Measurements from ENCODE around the gene MYO19.

MYO19 gene

GRCh38 chr17:36504156-36504545 is 30.5 kb downstream of the MYO19 start:
- Histone ChIP-seq H3K4me3 (ENCODE audit: low read depth in 1 of 2, low read length in 1 of 2) (no peak overlapping the region), H3K9me3 (no peaks in the 10 kb centered on the region), H3K4me1 (ENCODE audit: control insufficient read depth in 1 of 2, insufficient read depth in 1 of 2, low read depth in 1 of 2, low read length in 1 of 2) (no peaks in the 10 kb centered on the region), H3K27me3 (no peaks in the 10 kb centered on the region), H3K36me3 (peaks cover 83% of the 10 kb centered on the region), H3K27ac (no peak overlapping the region)
- TF ChIP-seq, protein P1, sequence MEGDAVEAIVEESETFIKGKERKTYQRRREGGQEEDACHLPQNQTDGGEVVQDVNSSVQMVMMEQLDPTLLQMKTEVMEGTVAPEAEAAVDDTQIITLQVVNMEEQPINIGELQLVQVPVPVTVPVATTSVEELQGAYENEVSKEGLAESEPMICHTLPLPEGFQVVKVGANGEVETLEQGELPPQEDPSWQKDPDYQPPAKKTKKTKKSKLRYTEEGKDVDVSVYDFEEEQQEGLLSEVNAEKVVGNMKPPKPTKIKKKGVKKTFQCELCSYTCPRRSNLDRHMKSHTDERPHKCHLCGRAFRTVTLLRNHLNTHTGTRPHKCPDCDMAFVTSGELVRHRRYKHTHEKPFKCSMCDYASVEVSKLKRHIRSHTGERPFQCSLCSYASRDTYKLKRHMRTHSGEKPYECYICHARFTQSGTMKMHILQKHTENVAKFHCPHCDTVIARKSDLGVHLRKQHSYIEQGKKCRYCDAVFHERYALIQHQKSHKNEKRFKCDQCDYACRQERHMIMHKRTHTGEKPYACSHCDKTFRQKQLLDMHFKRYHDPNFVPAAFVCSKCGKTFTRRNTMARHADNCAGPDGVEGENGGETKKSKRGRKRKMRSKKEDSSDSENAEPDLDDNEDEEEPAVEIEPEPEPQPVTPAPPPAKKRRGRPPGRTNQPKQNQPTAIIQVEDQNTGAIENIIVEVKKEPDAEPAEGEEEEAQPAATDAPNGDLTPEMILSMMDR (IDR thresholded peaks at IDR 0.05) = no peak

DNA sequence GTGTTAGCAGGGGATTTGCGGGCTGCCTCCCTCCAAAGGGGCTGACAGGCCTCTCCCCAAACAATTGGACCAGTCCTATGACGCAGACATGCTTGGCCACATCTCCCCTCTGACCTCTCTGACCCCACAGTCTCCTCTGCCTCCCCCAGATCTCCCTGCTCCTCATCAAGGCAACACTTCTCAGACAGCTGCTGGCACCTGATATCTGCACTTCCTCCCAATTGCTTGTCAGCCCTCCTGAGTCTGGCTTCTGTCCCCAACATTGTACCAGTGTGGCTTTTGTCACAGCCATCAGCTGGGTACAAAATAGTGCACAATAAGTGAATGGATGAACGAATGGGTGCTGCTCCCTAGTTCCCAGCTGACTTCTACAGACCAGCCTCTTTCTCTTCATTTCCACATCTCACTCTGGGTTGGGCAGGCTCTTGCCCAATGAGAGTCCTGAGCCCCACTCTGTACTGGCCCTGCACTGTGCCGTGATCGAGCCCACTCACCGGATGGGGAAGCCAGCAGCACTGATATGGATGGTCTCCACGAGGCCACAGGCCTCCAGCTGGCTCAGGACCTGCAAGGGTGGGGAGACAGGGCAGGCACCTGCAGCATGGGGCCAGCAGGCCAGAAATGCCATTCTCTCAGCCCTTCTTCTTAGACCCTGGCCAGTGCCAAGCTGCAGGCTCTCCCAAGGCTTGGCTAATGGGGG is 31.1 kb downstream of the MYO19 start:
- Histone ChIP-seq H3K27ac (no peak overlapping the region), H3K4me1 (ENCODE audit: control insufficient read depth in 1 of 2, insufficient read depth in 1 of 2, low read depth in 1 of 2, low read length in 1 of 2) (no peaks in the 10 kb centered on the region), H3K27me3 (no peaks in the 10 kb centered on the region), H3K4me3 (ENCODE audit: low read depth in 1 of 2, low read length in 1 of 2) (no peak overlapping the region), H3K36me3 (peaks cover 83% of the 10 kb centered on the region), H3K9me3 (no peaks in the 10 kb centered on the region)
- TF ChIP-seq, protein P1 (IDR thresholded peaks at IDR 0.05) = no peak

DNA sequence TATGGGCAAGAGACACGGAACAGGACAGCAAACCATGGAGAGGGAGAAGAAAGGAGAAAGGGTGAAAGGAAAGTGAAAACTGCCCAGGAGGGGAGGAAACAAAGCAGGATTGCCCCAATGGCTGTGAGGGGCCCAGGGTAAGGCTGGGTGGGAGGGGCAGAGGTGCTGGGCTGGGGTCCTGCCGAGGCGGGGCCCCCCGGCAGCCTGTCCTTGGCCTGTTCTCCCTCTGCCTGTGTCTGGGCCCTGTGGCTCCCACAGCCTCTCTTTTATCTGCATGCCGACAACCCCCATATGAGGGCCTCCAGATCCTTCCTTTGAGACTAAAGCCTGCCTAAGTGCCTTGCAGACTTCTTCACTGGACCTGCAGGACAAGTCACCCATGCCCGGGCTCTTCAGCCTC is 32.7 kb downstream of the MYO19 start:
- TF ChIP-seq, protein P1 (IDR thresholded peaks at IDR 0.05) = no peak
- Histone ChIP-seq H3K4me3 (ENCODE audit: low read depth in 1 of 2, low read length in 1 of 2) (no peak overlapping the region), H3K27me3 (no peaks in the 10 kb centered on the region), H3K36me3 (peaks cover 82% of the 10 kb centered on the region), H3K4me1 (ENCODE audit: control insufficient read depth in 1 of 2, insufficient read depth in 1 of 2, low read depth in 1 of 2, low read length in 1 of 2) (no peaks in the 10 kb centered on the region), H3K9me3 (no peaks in the 10 kb centered on the region), H3K27ac (no peak overlapping the region)

DNA sequence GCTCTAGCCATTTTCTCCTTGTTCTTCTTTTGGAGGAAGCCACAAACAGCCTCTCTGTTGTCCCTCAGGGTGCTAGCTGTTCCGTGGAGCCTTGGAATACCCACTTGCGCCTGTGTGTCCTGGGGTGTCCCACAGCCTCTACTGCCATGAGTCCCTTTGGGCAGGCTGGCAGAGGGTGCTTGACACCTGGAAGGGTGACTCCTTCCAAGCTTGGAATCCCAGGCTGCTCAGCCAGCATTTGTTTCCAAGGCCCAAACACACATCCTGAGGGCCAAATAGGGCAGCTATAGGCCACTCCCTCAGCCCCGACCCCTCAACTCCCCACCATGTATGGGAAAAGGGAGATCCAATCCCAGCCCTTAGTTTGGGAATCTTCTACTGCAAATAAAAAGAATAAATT is 33.3 kb downstream of the MYO19 start:
- Histone ChIP-seq H3K4me1 (ENCODE audit: control insufficient read depth in 1 of 2, insufficient read depth in 1 of 2, low read depth in 1 of 2, low read length in 1 of 2) (no peaks in the 10 kb centered on the region), H3K36me3 (peaks cover 82% of the 10 kb centered on the region), H3K27ac (no peak overlapping the region), H3K27me3 (no peaks in the 10 kb centered on the region), H3K4me3 (ENCODE audit: low read depth in 1 of 2, low read length in 1 of 2) (no peak overlapping the region), H3K9me3 (no peaks in the 10 kb centered on the region)
- TF ChIP-seq, protein P1 (IDR thresholded peaks at IDR 0.05) = no peak

DNA sequence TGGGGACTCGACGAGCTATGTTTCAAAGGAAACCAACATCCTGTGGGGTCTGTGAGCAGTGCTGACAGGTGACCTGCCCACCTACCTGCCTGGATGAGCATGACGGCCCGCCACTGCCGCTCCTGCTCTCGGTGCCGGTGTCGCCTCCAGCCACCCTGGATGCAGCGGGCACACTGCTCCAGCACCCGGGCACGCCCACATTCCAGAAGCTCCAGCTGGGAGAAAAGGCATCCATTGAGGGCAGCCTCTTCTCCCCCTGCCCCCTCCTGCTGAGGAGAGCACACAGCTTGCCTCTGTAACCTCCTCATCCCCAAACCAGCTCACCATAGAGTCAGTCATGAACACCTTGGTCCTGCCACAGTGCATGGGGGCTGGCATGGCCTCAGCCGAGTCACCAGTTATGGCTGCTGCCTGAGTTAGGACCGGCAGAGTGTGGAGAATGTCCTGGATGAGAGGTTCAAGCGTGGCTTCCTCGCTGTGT is 33.9 kb downstream of the MYO19 start:
- Histone ChIP-seq H3K27ac (no peak overlapping the region), H3K9me3 (no peaks in the 10 kb centered on the region), H3K36me3 (peaks cover 82% of the 10 kb centered on the region), H3K4me3 (ENCODE audit: low read depth in 1 of 2, low read length in 1 of 2) (no peak overlapping the region), H3K27me3 (no peaks in the 10 kb centered on the region), H3K4me1 (ENCODE audit: control insufficient read depth in 1 of 2, insufficient read depth in 1 of 2, low read depth in 1 of 2, low read length in 1 of 2) (no peaks in the 10 kb centered on the region)
- TF ChIP-seq, protein P1 (IDR thresholded peaks at IDR 0.05) = no peak

All from neutrophil (primary cell).